Neural cell (in vitro differentiated cells): ENCODE data around the gene MRPL10. TPM values are rescaled to one million over a fixed set of nuclear protein-coding genes. Genes with fewer than 3 reads are reported as not detected.

Source experiments
- H2AFZ ChIP-seq: fragments of 200-600, 300-800 bp; sonication (generic), shearing (Covaris generic); 2 replicates; pipeline ENCODE4 v1.6.0; 2014; ENCODE audit warnings: low read depth, mild to moderate bottlenecking, antibody characterized with exemption, low read length, moderate library complexity
- H3F3A ChIP-seq: fragments of 200-600 bp; shearing (Covaris generic); 2 replicates; pipeline ENCODE4 v1.6.1; 2016; ENCODE audit warnings: mild to moderate bottlenecking, moderate library complexity, mixed read lengths, antibody characterized with exemption, low read length; ENCODE audit not compliant: insufficient read depth, poor library complexity, severe bottlenecking
- H3K27ac ChIP-seq: fragments of 200-600, 300-800 bp; sonication (generic), shearing (Covaris generic); 2 replicates; pipeline ENCODE4 v1.5.1; 2014; ENCODE audit warnings: mild to moderate bottlenecking, low read length, moderate library complexity
- H3K27me3 ChIP-seq: fragments of 300-800, 200-600 bp; sonication (generic), shearing (Covaris generic); 2 replicates; pipeline ENCODE4 v1.6.0; 2014; ENCODE audit warnings: mild to moderate bottlenecking, low read depth, low read length, moderate library complexity; ENCODE audit not compliant: insufficient read depth
- H3K36me3 ChIP-seq: fragments of 300-800, 200-600 bp; sonication (generic), shearing (Covaris generic); 2 replicates; pipeline ENCODE4 v1.5.1; 2014; ENCODE audit warnings: mild to moderate bottlenecking, antibody characterized with exemption, low read length, moderate library complexity; ENCODE audit not compliant: insufficient read depth
- H3K4me2 ChIP-seq: fragments of 300-800, 200-600 bp; sonication (generic), shearing (Covaris generic); 2 replicates; pipeline ENCODE4 v1.6.0; 2014; ENCODE audit warnings: mild to moderate bottlenecking, low read length
- H3K4me3 ChIP-seq: fragments of 300-800, 200-600 bp; sonication (generic), shearing (Covaris generic); 2 replicates; pipeline ENCODE4 v1.5.1; 2014; ENCODE audit warnings: mild to moderate bottlenecking, low read length, moderate library complexity
- H3K79me2 ChIP-seq: fragments of 200-600 bp; shearing (Covaris generic); replicated peaks from 2 replicates; pipeline ENCODE4 v1.6.0; 2014; ENCODE audit warnings: mild to moderate bottlenecking, low read length, moderate library complexity; ENCODE audit not compliant: insufficient read depth
- H3K9ac ChIP-seq: fragments of 300-800, 200-600 bp; sonication (generic), shearing (Covaris generic); 2 replicates; pipeline ENCODE4 v1.6.1; 2016; ENCODE audit warnings: mild to moderate bottlenecking, low read length, mixed read lengths
- H3K9me2 ChIP-seq: fragments of 200-600 bp; shearing (Covaris generic); 2 replicates; pipeline ENCODE4 v1.6.1; 2016; ENCODE audit warnings: mild to moderate bottlenecking, low read length, mixed read lengths; ENCODE audit not compliant: insufficient read depth
- H3K9me3 ChIP-seq: fragments of 200-600, 300-800 bp; sonication (generic), shearing (Covaris generic); 2 replicates; pipeline ENCODE4 v1.6.1; 2016; ENCODE audit warnings: mild to moderate bottlenecking, mixed run types, low read length, moderate library complexity, mixed read lengths
- H4K20me1 ChIP-seq: fragments of 200-600 bp; shearing (Covaris generic); 2 replicates; pipeline ENCODE4 v1.6.1; 2016; ENCODE audit warnings: mild to moderate bottlenecking, mixed run types; ENCODE audit not compliant: insufficient read depth
- EP300 ChIP-seq: fragments of 450-650 bp; conservative IDR thresholded peaks from 2 replicates; pipeline ENCODE4 v1.6.1; 2014; ENCODE audit warnings: antibody characterized with exemption, mild to moderate bottlenecking, moderate library complexity; ENCODE audit not compliant: poor library complexity, severe bottlenecking
- EZH2 ChIP-seq: fragments of 200-600, 300-800 bp; shearing (Covaris generic), sonication (generic); IDR thresholded peaks from 2 replicates; pipeline ENCODE4 v1.6.1; 2014; ENCODE audit warnings: antibody characterized with exemption, low read length, borderline replicate concordance, mild to moderate bottlenecking; ENCODE audit not compliant: insufficient read depth, poor library complexity, severe bottlenecking
- MXI1 ChIP-seq: fragments of 450-650 bp; conservative IDR thresholded peaks from 2 replicates; pipeline ENCODE4 v1.6.1; 2014; ENCODE audit warnings: antibody characterized with exemption, mild to moderate bottlenecking; ENCODE audit not compliant: poor library complexity, severe bottlenecking
- POLR2AphosphoS5 ChIP-seq: IDR thresholded peaks from 2 replicates; pipeline ENCODE4 v1.6.1; 2012
- RAD21 ChIP-seq: fragments of 450-650 bp; conservative IDR thresholded peaks from 2 replicates; pipeline ENCODE4 v1.6.1; 2014; ENCODE audit warnings: antibody characterized with exemption, mild to moderate bottlenecking, moderate library complexity
- REST ChIP-seq: IDR thresholded peaks from 2 replicates; pipeline ENCODE4 v1.6.1; 2012; ENCODE audit warnings: borderline replicate concordance
- SMC3 ChIP-seq: fragments of 450-650 bp; conservative IDR thresholded peaks from 2 replicates; pipeline ENCODE4 v1.6.1; 2014; ENCODE audit warnings: antibody characterized with exemption, mild to moderate bottlenecking, moderate library complexity; ENCODE audit not compliant: poor library complexity
- TAF1 ChIP-seq: IDR thresholded peaks from 2 replicates; pipeline ENCODE4 v1.6.1; 2012; ENCODE audit warnings: low read depth
- polyA plus RNA-seq: library from polyadenylated mRNA; depleted of rRNA; stranded (reverse); fragments of >200 nt; gene quantifications from 2 replicates; pipeline ENCODE4 v1.2.3, GENCODE V29; 2014
- TF ChIP-seq, protein P1 (sequence below): fragments of 450-650 bp; IDR thresholded peaks from 2 replicates; pipeline ENCODE4 v1.5.1; 2014; ENCODE audit warnings: antibody characterized with exemption, mild to moderate bottlenecking, moderate library complexity; ENCODE audit not compliant: poor library complexity, severe bottlenecking

Gene MRPL10
- polyA plus RNA-seq, 1 donor from 2014 or later: 34.2 TPM

- Histone ChIP-seq H3K4me3 (no peak overlapping the region), H3F3A (no peaks in the 10 kb centered on the region), H3K36me3 (no peaks in the 10 kb centered on the region), H2AFZ (no peak overlapping the region), H3K27ac (no peak overlapping the region), H3K9me3 (no peaks in the 10 kb centered on the region), H3K4me2 (no peak overlapping the region), H3K9me2 (no peaks in the 10 kb centered on the region), H3K9ac (no peak overlapping the region), H3K79me2 (no peaks in the 10 kb centered on the region), H4K20me1 (no peaks in the 10 kb centered on the region), H3K27me3 (peaks cover 52% of the 10 kb centered on the region)
- TF ChIP-seq, protein P1, sequence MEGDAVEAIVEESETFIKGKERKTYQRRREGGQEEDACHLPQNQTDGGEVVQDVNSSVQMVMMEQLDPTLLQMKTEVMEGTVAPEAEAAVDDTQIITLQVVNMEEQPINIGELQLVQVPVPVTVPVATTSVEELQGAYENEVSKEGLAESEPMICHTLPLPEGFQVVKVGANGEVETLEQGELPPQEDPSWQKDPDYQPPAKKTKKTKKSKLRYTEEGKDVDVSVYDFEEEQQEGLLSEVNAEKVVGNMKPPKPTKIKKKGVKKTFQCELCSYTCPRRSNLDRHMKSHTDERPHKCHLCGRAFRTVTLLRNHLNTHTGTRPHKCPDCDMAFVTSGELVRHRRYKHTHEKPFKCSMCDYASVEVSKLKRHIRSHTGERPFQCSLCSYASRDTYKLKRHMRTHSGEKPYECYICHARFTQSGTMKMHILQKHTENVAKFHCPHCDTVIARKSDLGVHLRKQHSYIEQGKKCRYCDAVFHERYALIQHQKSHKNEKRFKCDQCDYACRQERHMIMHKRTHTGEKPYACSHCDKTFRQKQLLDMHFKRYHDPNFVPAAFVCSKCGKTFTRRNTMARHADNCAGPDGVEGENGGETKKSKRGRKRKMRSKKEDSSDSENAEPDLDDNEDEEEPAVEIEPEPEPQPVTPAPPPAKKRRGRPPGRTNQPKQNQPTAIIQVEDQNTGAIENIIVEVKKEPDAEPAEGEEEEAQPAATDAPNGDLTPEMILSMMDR: no peak
Observed at GRCh38 chr17:47870056-47870455, 38.7 kb upstream of the MRPL10 start.

DNA sequence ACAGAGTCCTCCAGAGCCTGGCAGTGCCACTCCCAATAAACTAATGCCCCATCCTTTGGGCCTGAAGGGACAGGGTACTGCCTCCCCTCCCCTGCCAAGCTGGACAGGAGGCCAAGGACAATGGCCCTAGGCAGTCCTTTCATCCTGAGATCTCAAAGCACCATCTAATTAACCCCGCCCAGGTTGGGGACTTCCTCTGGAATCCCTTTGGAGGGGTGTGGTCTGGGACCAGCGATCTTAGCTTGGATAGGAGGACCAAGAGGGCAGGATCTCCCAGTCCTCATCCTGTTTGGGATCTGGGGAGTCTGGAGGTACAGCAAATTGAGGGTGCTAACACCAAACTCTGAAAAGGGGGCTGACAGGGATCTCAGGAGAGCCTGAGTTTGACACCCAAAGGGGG is 37.8 kb upstream of the MRPL10 start:
- H3K4me3 ChIP-seq: no peak overlapping the region
- no peak overlapping the region for H3K27ac ChIP-seq
- no peak for TF ChIP-seq EP300
- TF ChIP-seq MXI1: no peak
- H3K9ac ChIP-seq: no peak overlapping the region
- no peak overlapping the region for H3K4me2 ChIP-seq
- H2AFZ ChIP-seq: no peak overlapping the region
- no peaks in the 10 kb centered on the region for H4K20me1 ChIP-seq
- H3K9me3 ChIP-seq: no peaks in the 10 kb centered on the region
- H3K36me3 ChIP-seq: no peaks in the 10 kb centered on the region
- peaks cover 52% of the 10 kb centered on the region for H3K27me3 ChIP-seq
- H3K9me2 ChIP-seq: no peaks in the 10 kb centered on the region
- H3F3A ChIP-seq: no peaks in the 10 kb centered on the region
- no peaks in the 10 kb centered on the region for H3K79me2 ChIP-seq

GRCh38 chr17:47867813-47868533 is 36.6 kb upstream of the MRPL10 start:
- TF ChIP-seq MXI1 (no peak), POLR2AphosphoS5 (no peak), EP300 (no peak), EZH2 (no peak), TAF1 (no peak), RAD21 (no peak), SMC3 (no peak), REST (no peak)
- TF ChIP-seq, protein P1: no peak
- peaks cover 42% of the 10 kb centered on the region for H3K27me3 ChIP-seq

More at GRCh38 chr17:47867813-47868533, 36.6 kb upstream of the MRPL10 start:
- Histone ChIP-seq H3K4me2 (no peak overlapping the region), H4K20me1 (no peaks in the 10 kb centered on the region), H3K9me2 (no peaks in the 10 kb centered on the region), H3F3A (no peaks in the 10 kb centered on the region), H3K79me2 (no peaks in the 10 kb centered on the region), H2AFZ (no peak overlapping the region), H3K4me3 (no peak overlapping the region), H3K36me3 (no peaks in the 10 kb centered on the region), H3K9me3 (no peaks in the 10 kb centered on the region), H3K9ac (no peak overlapping the region), H3K27ac (no peak overlapping the region)
